ENCODE measurements around the gene CDK19.
"Not testable (repeated sequence)": the region's sequence is repeated elsewhere in the genome, so short reads cannot be mapped to it uniquely, and the experiment has no call there.

The CDK19 gene

GRCh38 chr6:110756817-110757216 lies 58.5 kb downstream of the CDK19 start:
- Histone ChIP-seq H3K9me3 (ENCODE audit: insufficient read depth, low read depth, low read length) (no peaks in the 10 kb centered on the region), H3K4me3 (ENCODE audit: low read length) (no peak overlapping the region), H3K36me3 (ENCODE audit: insufficient read depth, low read length) (no peaks in the 10 kb centered on the region), H3K9ac (ENCODE audit: low read depth, low read length) (no peak overlapping the region), H3K27ac (ENCODE audit: low read depth, low read length) (no peak overlapping the region), H3K4me1 (ENCODE audit: insufficient read depth, low read length) (no peaks in the 10 kb centered on the region), H3K27me3 (ENCODE audit: insufficient read depth, low read length) (no peaks in the 10 kb centered on the region)
- WGBS = 83% methylated on average over 2 of the region's 2 CpGs

- Histone ChIP-seq H3K9ac (ENCODE audit: low read depth, low read length) (no peak overlapping the region), H3K4me3 (ENCODE audit: low read length) (no peak overlapping the region), H3K36me3 (ENCODE audit: insufficient read depth, low read length) (no peaks in the 10 kb centered on the region), H3K27me3 (ENCODE audit: insufficient read depth, low read length) (no peaks in the 10 kb centered on the region), H3K27ac (ENCODE audit: low read depth, low read length) (no peak overlapping the region), H3K4me1 (ENCODE audit: insufficient read depth, low read length) (no peaks in the 10 kb centered on the region), H3K9me3 (ENCODE audit: insufficient read depth, low read depth, low read length) (no peaks in the 10 kb centered on the region)
- WGBS = 84% methylated on average over 3 of the region's 3 CpGs
These were observed 59.8 kb downstream of the CDK19 start for GRCh38 chr6:110755411-110755834.

GRCh38 chr6:110753936-110754668 lies 61.2 kb downstream of the CDK19 start:
- H3K4me3 ChIP-seq (ENCODE audit: low read length); H3K9ac ChIP-seq (ENCODE audit: low read depth, low read length); H3K4me1 ChIP-seq (ENCODE audit: insufficient read depth, low read length); H3K27me3 ChIP-seq (ENCODE audit: insufficient read depth, low read length); H3K27ac ChIP-seq (ENCODE audit: low read depth, low read length); H3K9me3 ChIP-seq (ENCODE audit: insufficient read depth, low read depth, low read length); H3K36me3 ChIP-seq (ENCODE audit: insufficient read depth, low read length): not testable (repeated sequence)
- WGBS = 89% methylated on average over 9 of the region's 9 CpGs

- peaks cover 19% of the 10 kb centered on the region for H3K36me3 ChIP-seq (ENCODE audit: insufficient read depth, low read length)
- no peak overlapping the region for H3K4me3 ChIP-seq (ENCODE audit: low read length)
- 85% methylated on average over 3 of the region's 3 CpGs for WGBS
- no peaks in the 10 kb centered on the region for H3K4me1 ChIP-seq (ENCODE audit: insufficient read depth, low read length)
- no peak overlapping the region for H3K9ac ChIP-seq (ENCODE audit: low read depth, low read length)
- H3K9me3 ChIP-seq (ENCODE audit: insufficient read depth, low read depth, low read length) = peaks cover 11% of the 10 kb centered on the region; the same call in 1 of the 2 replicates
- H3K27me3 ChIP-seq (ENCODE audit: insufficient read depth, low read length) = no peaks in the 10 kb centered on the region
- no peak overlapping the region for H3K27ac ChIP-seq (ENCODE audit: low read depth, low read length)
These were observed 66.8 kb downstream of the CDK19 start for GRCh38 chr6:110748453-110748852.

GRCh38 chr6:110746680-110747079 lies 68.6 kb downstream of the CDK19 start:
- Histone ChIP-seq H3K4me1 (ENCODE audit: insufficient read depth, low read length) (no peaks in the 10 kb centered on the region), H3K9me3 (ENCODE audit: insufficient read depth, low read depth, low read length) (peaks cover 29% of the 10 kb centered on the region), H3K27me3 (ENCODE audit: insufficient read depth, low read length) (no peaks in the 10 kb centered on the region), H3K9ac (ENCODE audit: low read depth, low read length) (no peak overlapping the region), H3K27ac (ENCODE audit: low read depth, low read length) (no peak overlapping the region), H3K4me3 (ENCODE audit: low read length) (no peak overlapping the region), H3K36me3 (ENCODE audit: insufficient read depth, low read length) (peaks cover 34% of the 10 kb centered on the region)
- WGBS = 83% methylated on average over 1 of the region's 1 CpG

GRCh38 chr6:110744991-110745390 lies 70.3 kb downstream of the CDK19 start:
- Histone ChIP-seq H3K27me3 (ENCODE audit: insufficient read depth, low read length) (no peaks in the 10 kb centered on the region), H3K4me1 (ENCODE audit: insufficient read depth, low read length) (no peaks in the 10 kb centered on the region), H3K36me3 (ENCODE audit: insufficient read depth, low read length) (peaks cover 41% of the 10 kb centered on the region), H3K27ac (ENCODE audit: low read depth, low read length) (no peak overlapping the region), H3K9me3 (ENCODE audit: insufficient read depth, low read depth, low read length) (peaks cover 32% of the 10 kb centered on the region), H3K4me3 (ENCODE audit: low read length) (no peak overlapping the region), H3K9ac (ENCODE audit: low read depth, low read length) (no peak overlapping the region)
- no CpG with 5 or more reads among the region's 1 CpG for WGBS

GRCh38 chr6:110742552-110742951 lies 72.7 kb downstream of the CDK19 start:
- 96% methylated on average over 9 of the region's 9 CpGs for WGBS
- not testable (repeated sequence) for H3K4me3 ChIP-seq (ENCODE audit: low read length); H3K27me3 ChIP-seq (ENCODE audit: insufficient read depth, low read length); H3K9ac ChIP-seq (ENCODE audit: low read depth, low read length); H3K27ac ChIP-seq (ENCODE audit: low read depth, low read length); H3K4me1 ChIP-seq (ENCODE audit: insufficient read depth, low read length)
- Histone ChIP-seq H3K36me3 (ENCODE audit: insufficient read depth, low read length) (peaks cover 41% of the 10 kb centered on the region), H3K9me3 (ENCODE audit: insufficient read depth, low read depth, low read length) (peaks cover 32% of the 10 kb centered on the region)

GRCh38 chr6:110741517-110741916 lies 73.8 kb downstream of the CDK19 start:
- peaks cover 41% of the 10 kb centered on the region for H3K36me3 ChIP-seq (ENCODE audit: insufficient read depth, low read length)
- 91% methylated on average over 3 of the region's 3 CpGs for WGBS
- H3K4me3 ChIP-seq (ENCODE audit: low read length) = no peak overlapping the region

GRCh38 chr6:110738899-110739365 lies 76.3 kb downstream of the CDK19 start:
- H3K27me3 ChIP-seq (ENCODE audit: insufficient read depth, low read length) = no peaks in the 10 kb centered on the region
- H3K27ac ChIP-seq (ENCODE audit: low read depth, low read length) = no peak overlapping the region
- H3K4me1 ChIP-seq (ENCODE audit: insufficient read depth, low read length) = no peaks in the 10 kb centered on the region
- H3K9me3 ChIP-seq (ENCODE audit: insufficient read depth, low read depth, low read length) = peaks cover 24% of the 10 kb centered on the region
- H3K36me3 ChIP-seq (ENCODE audit: insufficient read depth, low read length) = peaks cover 27% of the 10 kb centered on the region
- 82% methylated on average over 4 of the region's 4 CpGs for WGBS
- H3K4me3 ChIP-seq (ENCODE audit: low read length) = no peak overlapping the region
- no peak overlapping the region for H3K9ac ChIP-seq (ENCODE audit: low read depth, low read length)

More at GRCh38 chr6:110741517-110741916, 73.8 kb downstream of the CDK19 start:
- H3K27me3 ChIP-seq (ENCODE audit: insufficient read depth, low read length) = no peaks in the 10 kb centered on the region
- no peak overlapping the region for H3K9ac ChIP-seq (ENCODE audit: low read depth, low read length)
- H3K4me1 ChIP-seq (ENCODE audit: insufficient read depth, low read length) = no peaks in the 10 kb centered on the region
- peaks cover 32% of the 10 kb centered on the region for H3K9me3 ChIP-seq (ENCODE audit: insufficient read depth, low read depth, low read length)
- H3K27ac ChIP-seq (ENCODE audit: low read depth, low read length) = no peak overlapping the region

GRCh38 chr6:110735666-110736065 lies 79.6 kb downstream of the CDK19 start:
- H3K4me1 ChIP-seq (ENCODE audit: insufficient read depth, low read length) = no peaks in the 10 kb centered on the region
- H3K9me3 ChIP-seq (ENCODE audit: insufficient read depth, low read depth, low read length) = no peaks in the 10 kb centered on the region
- WGBS = 94% methylated on average over 3 of the region's 4 CpGs
- H3K27ac ChIP-seq (ENCODE audit: low read depth, low read length) = no peak overlapping the region
- H3K4me3 ChIP-seq (ENCODE audit: low read length) = no peak overlapping the region
- H3K36me3 ChIP-seq (ENCODE audit: insufficient read depth, low read length) = 0 out of 2 replicates have a peak, but pooled peaks cover 2% of the 10 kb centered on the region
- no peaks in the 10 kb centered on the region for H3K27me3 ChIP-seq (ENCODE audit: insufficient read depth, low read length)
- no peak overlapping the region for H3K9ac ChIP-seq (ENCODE audit: low read depth, low read length)

GRCh38 chr6:110731898-110732297 lies 83.4 kb downstream of the CDK19 start:
- Histone ChIP-seq H3K27me3 (ENCODE audit: insufficient read depth, low read length) (no peaks in the 10 kb centered on the region), H3K4me1 (ENCODE audit: insufficient read depth, low read length) (no peaks in the 10 kb centered on the region), H3K9me3 (ENCODE audit: insufficient read depth, low read depth, low read length) (no peaks in the 10 kb centered on the region), H3K9ac (ENCODE audit: low read depth, low read length) (no peak overlapping the region), H3K4me3 (ENCODE audit: low read length) (no peak overlapping the region), H3K27ac (ENCODE audit: low read depth, low read length) (no peak overlapping the region), H3K36me3 (ENCODE audit: insufficient read depth, low read length) (no peaks in the 10 kb centered on the region)
- 96% methylated on average over 3 of the region's 3 CpGs for WGBS

All from HUES64 (cell line).